HEK293T (cell line): Measurements from ENCODE around the gene ARMC6.

Source experiments
- ELF4 ChIP-seq: fragments of 450-650 bp; IDR thresholded peaks from 2 replicates; pipeline ENCODE4 v1.6.1; 2017; ENCODE audit warnings: antibody characterized with exemption
- FOXA1 ChIP-seq: fragments of 450-650 bp; IDR thresholded peaks from 2 replicates; pipeline ENCODE4 v1.6.1; 2016; ENCODE audit warnings: mild to moderate bottlenecking
- FOXK2 ChIP-seq: fragments of 450-650 bp; IDR thresholded peaks from 2 replicates; pipeline ENCODE4 v1.6.1; 2016; ENCODE audit warnings: mild to moderate bottlenecking
- HDGF ChIP-seq: fragments of 450-650 bp; IDR thresholded peaks from 2 replicates; pipeline ENCODE4 v1.6.1; 2017; ENCODE audit warnings: antibody characterized with exemption, borderline replicate concordance
- SP1 ChIP-seq: fragments of 450-650 bp; IDR thresholded peaks from 2 replicates; pipeline ENCODE4 v1.6.1; 2017

DNA sequence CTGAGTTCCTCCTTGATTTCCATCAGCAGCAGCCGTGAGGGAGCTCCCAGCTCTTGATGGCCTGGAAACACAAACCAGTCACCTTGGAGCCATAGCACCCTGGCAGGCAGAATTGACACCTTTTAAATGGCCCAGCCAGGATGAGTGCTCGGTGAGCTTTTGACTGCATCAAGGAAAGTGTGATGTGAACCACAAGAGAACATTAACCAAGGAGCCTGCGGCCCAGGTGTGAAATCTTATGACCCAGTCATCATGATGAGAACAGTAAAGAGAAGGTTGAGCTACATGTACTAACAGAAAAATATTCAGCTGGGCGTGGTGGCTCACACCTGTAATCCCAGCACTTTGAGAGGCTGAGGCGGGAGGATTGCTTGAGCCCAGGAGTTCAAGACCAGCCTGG lies 22.9 kb upstream of the ARMC6 start:
- TF ChIP-seq FOXA1 (no peak), HDGF (no peak), FOXK2 (no peak), SP1 (no peak), ELF4 (no peak)
